Activated CD8-positive, alpha-beta memory T cell treated with anti-CD3 and anti-CD28 coated beads for 48 hours (primary cell): ENCODE data around the gene TMCC1.
"Not testable (repeated sequence)": the region's sequence is repeated elsewhere in the genome, so short reads cannot be mapped to it uniquely, and the experiment has no call there.

Source experiments
- DNase-seq, 3 experiments: peaks; one replicate each; pipeline ENCODE4 v3.0.0-alpha.2; 2020; ENCODE audit warnings: low read depth in 2 of 3, low spot score in 2 of 3

Gene TMCC1

GRCh38 chr3:129612534-129613366, 280.8 kb downstream of the TMCC1 start:
- DNase-seq: no peak

GRCh38 chr3:129611812-129612533, 281.5 kb downstream of the TMCC1 start:
- no peak for DNase-seq

- no peak for DNase-seq
These were observed 282.1 kb downstream of the TMCC1 start for GRCh38 chr3:129611446-129611800.

DNA sequence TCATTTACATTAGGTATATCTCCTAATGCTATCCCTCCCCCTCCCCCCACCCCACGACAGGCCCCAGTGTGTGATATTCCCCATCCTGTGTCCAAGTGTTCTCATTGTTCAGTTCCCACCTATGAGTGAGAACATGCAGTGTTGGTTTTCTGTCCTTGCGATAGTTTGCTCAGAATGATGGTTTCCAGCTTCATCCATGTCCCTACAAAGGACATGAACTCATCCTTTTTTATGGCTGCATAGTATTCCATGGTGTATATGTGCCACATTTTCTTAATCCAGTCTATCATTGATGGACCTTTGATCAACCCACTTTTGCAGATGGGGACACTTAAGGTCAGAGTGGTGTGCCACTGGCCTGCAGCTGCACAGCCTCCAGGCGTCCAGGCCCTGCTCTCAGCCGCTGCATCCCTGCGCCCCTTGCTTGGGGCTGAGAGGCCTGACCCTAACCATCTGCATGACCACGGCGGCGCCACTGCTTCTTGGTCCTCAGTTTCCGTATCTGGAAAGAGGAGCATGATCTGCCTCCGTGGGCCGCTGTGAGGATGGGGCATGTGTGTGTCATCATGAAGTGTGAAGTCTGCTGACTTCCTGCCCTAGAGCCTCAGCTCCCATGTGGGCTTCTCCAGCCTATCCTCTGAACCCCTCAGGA, 282.6 kb downstream of the TMCC1 start:
- DNase-seq: not testable (repeated sequence)

- DNase-seq: no peak
These were observed 283.2 kb downstream of the TMCC1 start for GRCh38 chr3:129610276-129610675.

DNA sequence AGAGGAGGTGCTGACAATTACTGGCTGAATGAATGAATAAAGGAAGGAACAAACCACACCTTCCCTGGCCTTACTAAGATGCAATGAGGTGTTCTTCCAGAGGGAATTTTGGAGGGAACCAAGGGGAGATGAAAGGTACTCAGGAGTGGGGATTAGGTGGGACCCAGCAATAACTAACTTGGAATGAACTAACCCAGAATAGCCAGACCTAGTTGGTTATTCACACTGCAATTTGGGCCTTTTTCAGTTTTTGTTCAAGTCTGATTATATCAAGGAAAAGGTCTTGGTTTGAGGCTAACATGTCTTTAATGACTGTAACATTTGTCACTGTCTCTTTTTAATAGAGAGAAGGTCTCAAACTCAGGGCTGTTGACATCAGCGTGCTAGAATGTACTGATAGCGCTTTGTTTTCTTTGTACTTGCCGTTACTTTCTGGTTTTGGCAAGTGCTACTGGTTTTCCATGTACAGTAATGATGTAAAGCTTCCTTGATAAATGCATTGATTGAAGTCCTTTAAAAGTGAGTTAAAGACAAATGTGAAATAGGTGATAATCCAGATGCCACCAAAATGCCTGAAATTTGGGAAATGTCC, 283.8 kb downstream of the TMCC1 start:
- DNase-seq: no peak

DNA sequence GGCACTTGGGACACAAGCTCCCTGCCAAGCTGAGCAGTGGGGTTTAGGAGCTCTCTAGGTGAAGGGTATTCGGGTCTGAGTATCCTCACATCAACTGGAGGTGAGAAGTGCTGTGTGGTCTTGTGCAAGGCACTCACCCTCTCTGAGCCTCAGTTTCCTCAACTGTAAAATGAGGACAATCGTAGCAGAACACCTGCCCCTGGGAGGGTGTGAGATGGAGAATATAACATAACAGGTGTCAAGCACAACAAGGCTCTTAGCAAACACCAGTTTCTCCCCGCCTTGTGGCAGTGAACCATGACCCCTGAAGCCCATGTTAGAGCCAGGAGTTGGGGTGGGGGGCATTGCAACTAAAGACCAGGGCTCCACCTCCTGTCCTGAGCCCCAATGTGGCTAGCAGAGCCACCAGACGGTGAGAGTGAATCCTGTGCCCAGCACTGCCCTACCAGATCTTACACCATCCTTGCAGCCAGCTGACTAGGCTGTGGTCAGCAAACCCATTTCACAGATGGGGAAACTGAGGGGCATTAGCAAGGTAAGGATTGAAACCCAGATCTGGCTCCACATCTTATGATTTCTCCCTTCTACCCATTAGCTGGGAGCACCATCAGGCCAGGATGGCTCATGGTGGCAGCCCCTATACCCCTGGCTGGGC, 284.4 kb downstream of the TMCC1 start:
- no peak for DNase-seq

DNA sequence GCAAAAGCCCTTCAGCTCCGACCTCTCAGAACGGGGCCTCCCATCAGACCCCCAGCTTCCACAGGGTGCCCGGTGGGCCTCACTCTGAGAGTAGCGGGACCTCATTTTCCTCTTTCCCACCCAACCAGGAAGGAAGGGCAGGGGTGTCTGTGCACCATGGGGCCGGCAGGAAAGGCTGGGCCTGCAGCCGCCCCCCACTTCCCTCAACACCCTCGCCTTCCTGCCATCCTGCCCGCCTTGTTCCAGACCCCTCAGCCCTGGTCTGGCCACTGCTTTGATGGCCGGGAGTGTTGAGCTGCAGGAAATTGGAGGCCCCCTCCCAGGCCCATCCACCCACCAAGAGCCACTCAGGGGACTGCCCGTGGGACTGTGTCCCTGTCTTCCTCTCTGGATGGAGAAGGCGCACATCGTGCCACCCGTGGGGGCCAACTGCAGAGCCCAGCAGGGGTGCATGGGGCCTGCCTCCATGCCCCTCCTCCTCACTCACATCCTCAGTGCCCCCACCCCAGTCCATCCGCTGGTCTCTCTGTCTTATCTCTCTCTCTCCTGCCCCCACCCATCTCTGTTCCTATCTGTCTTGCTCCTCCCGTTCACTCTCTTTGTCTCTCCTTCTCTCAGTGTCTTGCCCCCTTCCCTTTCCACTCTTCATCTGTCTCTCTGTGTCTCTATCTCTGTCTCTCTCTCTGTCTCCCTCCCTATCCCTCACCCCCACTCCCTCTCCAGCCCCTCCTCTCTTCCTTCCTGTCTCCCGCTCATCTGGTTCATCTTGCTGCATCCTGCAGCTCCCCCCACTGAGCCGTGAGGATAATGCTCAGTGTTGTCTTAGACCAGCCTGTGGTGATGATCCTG, 285.2 kb downstream of the TMCC1 start:
- no peak for DNase-seq

DNA sequence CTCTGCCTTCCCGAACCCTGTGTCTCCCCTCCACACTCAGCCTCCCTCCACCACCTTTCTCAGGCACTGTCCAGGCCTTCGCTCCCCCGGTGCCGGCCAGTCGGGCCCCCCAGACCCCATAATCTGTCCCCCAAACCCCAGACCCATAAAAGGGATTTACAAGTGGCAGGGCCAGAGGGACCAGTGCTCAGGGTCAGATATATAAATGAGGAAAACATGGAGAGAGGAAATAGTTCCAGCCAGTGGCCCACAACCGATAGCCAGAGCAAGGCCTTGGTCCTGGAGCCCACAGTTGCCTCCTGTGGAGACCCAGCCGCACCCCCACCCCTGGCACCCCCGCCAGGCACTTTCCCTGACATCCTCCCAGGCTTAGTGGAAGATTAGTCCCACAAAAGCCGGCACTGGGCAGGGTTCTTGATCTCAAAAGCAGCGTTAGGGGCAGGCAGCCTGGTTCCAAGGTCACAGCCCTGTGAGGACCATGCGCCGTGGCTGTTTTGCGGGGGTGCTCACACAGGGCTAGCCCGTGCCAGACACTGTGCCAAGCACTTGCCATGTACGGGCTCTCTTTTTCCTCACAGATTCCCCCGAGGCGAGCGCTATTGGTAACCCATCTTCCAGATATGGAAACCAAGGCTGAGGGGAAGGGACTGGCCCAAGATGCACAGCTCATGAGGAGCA, 286.0 kb downstream of the TMCC1 start:
- DNase-seq: no peak

DNA sequence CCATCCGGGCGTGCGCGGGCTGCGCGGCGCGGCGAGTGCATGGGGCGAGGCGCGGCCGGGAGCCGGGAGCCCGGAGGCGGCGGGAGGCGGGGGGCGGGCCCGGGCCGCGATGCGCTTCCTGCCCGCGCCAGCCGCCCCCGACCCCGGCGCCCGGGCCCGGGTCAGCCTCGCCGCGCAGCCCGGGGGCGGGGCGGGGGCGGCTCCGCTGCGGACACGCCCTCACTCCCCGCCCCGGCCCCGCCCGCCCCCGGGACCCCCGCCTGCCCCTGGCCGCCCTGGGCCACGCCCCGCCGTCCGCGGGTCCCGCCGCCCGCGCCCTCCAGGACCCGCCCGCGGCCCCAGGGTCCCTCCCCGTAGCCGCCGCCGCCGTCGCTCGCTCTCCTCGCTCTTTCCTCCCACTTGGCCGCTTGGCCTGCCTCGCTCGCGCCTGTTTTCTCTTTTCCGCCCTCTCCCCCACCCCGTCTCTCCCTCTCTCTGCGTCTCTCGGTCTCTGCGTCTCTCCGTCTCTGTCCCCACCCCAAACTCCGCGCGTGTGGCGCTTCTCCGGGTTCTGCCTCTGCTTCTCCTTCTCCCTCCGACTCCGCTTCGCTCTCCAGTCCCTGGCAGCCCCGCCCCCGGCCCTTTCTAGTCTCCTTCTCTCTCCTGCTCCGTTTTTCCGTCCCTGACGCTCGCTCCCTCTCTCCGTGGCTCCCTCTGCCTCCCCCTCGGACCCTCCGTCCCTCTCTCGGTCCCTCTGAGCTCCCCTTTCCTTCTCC, 286.7 kb downstream of the TMCC1 start, which contains the start of gene PLXND1:
PLXND1 (minus strand) TSS at position 41 of the 755 bp plus-strand sequence; CDS start at position 4, 37 bp downstream.
- DNase-seq: no peak

GRCh38 chr3:129605922-129606635, 287.4 kb downstream of the TMCC1 start:
- no peak for DNase-seq

- no peak for DNase-seq
These were observed 288.1 kb downstream of the TMCC1 start for GRCh38 chr3:129605203-129605921.

DNA sequence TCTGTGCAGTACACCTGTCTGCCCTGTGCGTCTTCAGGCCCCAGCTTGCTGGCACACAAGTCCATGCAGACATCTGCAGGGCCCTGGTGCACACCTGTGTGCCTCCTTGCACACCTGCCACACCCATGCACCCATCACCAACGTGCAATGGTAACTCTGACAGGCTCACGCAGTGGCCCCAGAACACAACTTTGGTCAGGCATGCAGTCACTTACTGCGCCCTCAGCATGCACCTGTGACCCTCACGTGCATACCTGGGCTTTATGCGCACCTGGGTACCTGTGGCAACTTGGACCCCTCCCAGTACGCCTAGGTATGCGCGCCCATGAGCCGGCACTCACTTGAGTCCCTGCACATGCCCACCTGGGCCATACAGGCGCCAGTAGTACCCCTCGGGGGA, 288.7 kb downstream of the TMCC1 start:
- DNase-seq: no peak

- DNase-seq: no peak
These were observed 289.3 kb downstream of the TMCC1 start for GRCh38 chr3:129603991-129604749.

DNA sequence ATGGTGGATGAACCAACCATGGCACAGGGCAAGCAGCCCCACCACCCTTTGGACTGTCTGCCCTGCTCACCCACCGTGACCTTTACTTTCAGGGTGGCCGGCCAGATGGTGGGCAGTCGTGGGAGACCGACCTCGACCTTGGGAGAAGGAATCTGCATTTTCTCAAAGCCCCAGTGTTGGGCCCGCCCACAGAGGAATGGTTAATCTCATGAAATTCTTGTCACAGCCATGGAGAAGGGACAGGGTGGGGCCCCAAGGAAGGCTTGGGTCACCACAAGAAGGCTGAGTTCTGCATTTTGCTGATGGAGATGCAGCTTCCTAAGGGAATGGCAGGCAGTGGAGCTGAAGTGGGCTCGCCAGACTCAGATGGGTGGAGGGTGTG, 290.0 kb downstream of the TMCC1 start:
- DNase-seq: no peak

DNA sequence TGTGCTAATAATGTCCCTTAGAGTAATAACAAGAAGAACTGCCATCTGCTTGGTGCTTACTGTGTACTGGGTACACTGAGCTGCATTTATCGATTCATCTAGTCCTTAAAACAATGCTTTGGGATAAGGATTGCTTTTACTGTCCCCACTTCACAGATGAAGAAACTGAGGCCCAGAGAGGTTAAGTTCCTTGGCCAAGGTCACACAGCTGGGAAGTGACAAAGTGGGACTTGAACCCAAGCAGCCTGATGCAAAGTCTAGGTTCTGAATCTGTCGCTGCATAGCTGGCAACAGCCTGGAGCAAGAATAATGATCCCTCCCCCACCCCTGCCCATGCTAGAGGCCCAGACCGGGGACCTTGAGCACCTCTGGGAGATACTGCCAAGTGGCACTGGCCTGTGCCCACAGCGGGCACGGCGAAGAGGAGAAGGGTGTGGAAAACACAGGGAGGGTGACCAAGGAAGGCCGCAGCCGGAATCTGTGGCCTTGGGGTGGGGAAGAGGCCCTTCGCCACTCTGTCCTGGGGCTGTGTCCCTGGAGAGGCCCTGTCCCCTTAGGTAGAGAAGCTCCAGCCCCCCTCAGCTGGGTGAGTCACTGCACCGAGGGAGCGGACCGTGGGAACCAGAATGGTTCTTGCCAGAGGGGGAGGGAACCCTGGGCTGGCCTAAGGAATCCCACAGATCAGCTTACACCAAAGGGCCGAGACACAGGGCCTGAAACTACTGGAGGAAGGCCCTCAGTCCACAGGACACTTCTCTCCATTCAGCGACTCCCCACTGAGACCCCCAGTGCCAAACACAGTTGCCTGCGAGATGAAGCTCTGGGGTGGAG, 290.6 kb downstream of the TMCC1 start:
- DNase-seq: no peak
